Measurements from ENCODE around the gene RARA.

Gene RARA

DNA sequence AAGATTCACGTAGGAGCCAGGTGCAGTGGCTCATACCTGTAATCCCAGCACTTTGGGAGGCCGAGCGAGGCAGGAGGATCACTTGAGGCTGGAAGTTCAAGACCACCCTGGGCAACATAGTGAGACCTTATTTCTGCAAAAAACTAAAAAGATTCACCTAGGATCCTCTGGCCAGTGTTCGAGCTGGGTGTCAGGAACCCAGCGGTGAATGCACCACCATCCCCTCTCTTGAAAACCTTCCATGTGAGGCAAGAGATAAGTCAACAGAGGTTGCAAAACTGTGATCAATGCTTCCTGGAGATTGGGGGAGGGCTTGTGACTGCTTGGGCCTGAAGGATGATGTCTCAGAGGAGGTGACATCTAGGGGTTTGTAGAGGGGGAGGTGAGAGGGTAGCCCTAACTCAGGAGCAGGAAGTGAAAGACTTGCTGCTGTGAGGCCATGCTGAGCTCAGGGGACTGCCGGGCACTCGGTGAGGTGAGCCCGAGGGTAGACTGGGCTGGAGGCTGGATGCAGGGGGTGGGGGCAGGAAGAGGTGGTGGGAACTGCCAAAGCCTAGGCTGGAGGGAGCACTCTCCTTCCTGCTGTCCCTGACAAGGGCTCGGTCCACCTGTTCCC, 43.9 kb downstream of the RARA start:
- Mint-ChIP-seq H3K36me3 (peaks cover 51% of the 10 kb centered on the region), H3K9me3 (no peaks in the 10 kb centered on the region), H3K4me3 (no peak overlapping the region), H3K27me3 (no peaks in the 10 kb centered on the region), H3K4me1 (peaks cover 41% of the 10 kb centered on the region), H3K27ac (peak overlapping the region; percentile 35)
- DNase-seq: no peak
- CTCF ChIA-PET: interaction anchor here (1.1 to 14.2 kb wide), 7 partner anchors 8 to 325 kb away, joined by 3 to 370 read pairs (median 11); partner anchors contain the start of gene RARA

DNA sequence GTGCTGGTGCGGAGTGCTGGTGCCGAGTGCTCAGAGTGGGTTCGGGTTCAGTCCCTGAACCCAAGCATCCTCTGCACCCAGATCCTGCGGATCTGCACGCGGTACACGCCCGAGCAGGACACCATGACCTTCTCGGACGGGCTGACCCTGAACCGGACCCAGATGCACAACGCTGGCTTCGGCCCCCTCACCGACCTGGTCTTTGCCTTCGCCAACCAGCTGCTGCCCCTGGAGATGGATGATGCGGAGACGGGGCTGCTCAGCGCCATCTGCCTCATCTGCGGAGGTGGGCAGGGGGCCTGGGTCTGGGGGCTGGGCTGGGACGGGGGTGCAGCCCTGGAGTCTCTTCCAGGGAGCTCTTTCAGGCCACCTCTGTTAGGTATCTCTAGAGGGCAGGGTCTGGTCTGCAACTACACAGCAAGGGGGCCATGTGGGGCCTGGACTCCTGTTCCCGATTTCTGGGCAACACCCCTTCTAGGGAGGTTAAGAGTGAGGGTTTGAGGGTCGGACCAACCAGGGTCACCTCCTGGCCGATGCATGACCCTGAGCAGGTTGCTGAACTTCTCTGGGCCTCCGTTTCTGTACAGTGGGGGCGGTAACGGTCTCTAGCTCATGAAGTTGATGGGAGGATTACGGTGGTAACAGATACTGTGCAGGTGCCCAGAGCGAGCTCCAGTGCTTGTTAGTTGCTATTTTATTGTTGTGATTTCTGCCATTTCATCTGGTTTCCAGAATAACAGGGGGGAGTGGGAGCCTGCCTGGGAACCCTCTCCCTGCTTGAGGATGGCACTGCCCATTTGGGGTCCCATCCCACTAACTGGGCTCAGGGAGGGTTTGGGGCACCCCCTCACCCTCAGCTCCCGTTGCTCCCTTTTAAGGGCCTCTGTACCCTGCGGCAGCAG, 45.5 kb downstream of the RARA start:
- Mint-ChIP-seq H3K9me3 (no peaks in the 10 kb centered on the region), H3K36me3 (peaks cover 44% of the 10 kb centered on the region), H3K4me3 (no peak overlapping the region), H3K27me3 (no peaks in the 10 kb centered on the region), H3K4me1 (peaks cover 36% of the 10 kb centered on the region), H3K27ac (peak overlapping the region; percentile 37)
- CTCF ChIA-PET: interaction anchor here (0.6 to 14.2 kb wide), 19 partner anchors 10 to 279 kb away, joined by 3 to 370 read pairs (median 7); partner anchors contain the start of genes GJD3 and RARA
- DNase-seq: no peak

GRCh38 chr17:40355123-40355803, 46.3 kb downstream of the RARA start:
- Mint-ChIP-seq H3K27ac (no peak overlapping the region), H3K4me3 (no peak overlapping the region)
- CTCF ChIA-PET: interaction anchor here (0.6 to 14.2 kb wide), 19 partner anchors 9 to 280 kb away, joined by 3 to 370 read pairs (median 7); partner anchors contain the start of genes GJD3 and RARA

GRCh38 chr17:40355804-40356758, 47.1 kb downstream of the RARA start:
- Mint-ChIP-seq H3K9me3 (no peaks in the 10 kb centered on the region), H3K27ac (no peak overlapping the region), H3K36me3 (peaks cover 36% of the 10 kb centered on the region), H3K4me3 (no peak overlapping the region), H3K27me3 (peaks cover 11% of the 10 kb centered on the region), H3K4me1 (peaks cover 35% of the 10 kb centered on the region)
- no peak for DNase-seq
- CTCF ChIA-PET: interaction anchor here (0.6 to 14.2 kb wide), 11 partner anchors 15 to 198 kb away, joined by 3 to 370 read pairs (median 9); partner anchors contain the start of gene RARA

More at GRCh38 chr17:40355123-40355803, 46.3 kb downstream of the RARA start:
- no peaks in the 10 kb centered on the region for H3K9me3 Mint-ChIP-seq
- peak; percentile 83 for DNase-seq
- H3K27me3 Mint-ChIP-seq: peaks cover 5% of the 10 kb centered on the region
- peaks cover 32% of the 10 kb centered on the region for H3K4me1 Mint-ChIP-seq
- H3K36me3 Mint-ChIP-seq: peaks cover 37% of the 10 kb centered on the region

DNA sequence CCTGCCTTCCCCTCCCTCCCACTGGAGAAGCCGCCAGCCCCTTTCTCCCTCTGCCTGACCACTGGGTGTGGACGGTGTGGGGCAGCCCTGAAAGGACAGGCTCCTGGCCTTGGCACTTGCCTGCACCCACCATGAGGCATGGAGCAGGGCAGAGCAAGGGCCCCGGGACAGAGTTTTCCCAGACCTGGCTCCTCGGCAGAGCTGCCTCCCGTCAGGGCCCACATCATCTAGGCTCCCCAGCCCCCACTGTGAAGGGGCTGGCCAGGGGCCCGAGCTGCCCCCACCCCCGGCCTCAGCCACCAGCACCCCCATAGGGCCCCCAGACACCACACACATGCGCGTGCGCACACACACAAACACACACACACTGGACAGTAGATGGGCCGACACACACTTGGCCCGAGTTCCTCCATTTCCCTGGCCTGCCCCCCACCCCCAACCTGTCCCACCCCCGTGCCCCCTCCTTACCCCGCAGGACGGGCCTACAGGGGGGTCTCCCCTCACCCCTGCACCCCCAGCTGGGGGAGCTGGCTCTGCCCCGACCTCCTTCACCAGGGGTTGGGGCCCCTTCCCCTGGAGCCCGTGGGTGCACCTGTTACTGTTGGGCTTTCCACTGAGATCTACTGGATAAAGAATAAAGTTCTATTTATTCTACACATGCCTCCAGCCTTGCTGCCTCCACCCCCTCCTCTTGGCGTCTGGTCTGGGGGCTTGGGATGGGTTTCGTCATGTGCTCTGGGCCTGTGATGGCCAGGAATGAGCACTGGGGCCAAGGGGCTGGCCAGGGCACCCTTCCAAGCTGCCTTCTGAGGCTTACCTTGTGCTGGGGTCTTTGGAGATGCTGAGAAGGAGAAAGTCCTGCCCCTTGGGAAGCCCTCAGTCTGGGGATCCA, 48.3 kb downstream of the RARA start:
- Mint-ChIP-seq H3K4me1 (peaks cover 42% of the 10 kb centered on the region), H3K27ac (peak overlapping the region; percentile 65), H3K9me3 (no peaks in the 10 kb centered on the region), H3K4me3 (no peak overlapping the region), H3K27me3 (peaks cover 19% of the 10 kb centered on the region), H3K36me3 (peaks cover 29% of the 10 kb centered on the region)
- no peak for DNase-seq
- CTCF ChIA-PET: interaction anchor here (0.7 to 14.2 kb wide), 14 partner anchors 9 to 258 kb away, joined by 3 to 370 read pairs (median 4); partner anchors contain the start of gene RARA

GRCh38 chr17:40358323-40359038, 49.5 kb downstream of the RARA start:
- peak; percentile 93 for DNase-seq
- no peaks in the 10 kb centered on the region for H3K9me3 Mint-ChIP-seq
- H3K4me3 Mint-ChIP-seq: no peak overlapping the region
- H3K36me3 Mint-ChIP-seq: peaks cover 23% of the 10 kb centered on the region
- H3K27ac Mint-ChIP-seq: peak overlapping the region; percentile 75
- CTCF ChIA-PET: interaction anchor here (0.6 to 14.2 kb wide), 13 partner anchors 8 to 257 kb away, joined by 3 to 370 read pairs (median 4); partner anchors contain the start of gene RARA
- peaks cover 28% of the 10 kb centered on the region for H3K27me3 Mint-ChIP-seq
- H3K4me1 Mint-ChIP-seq: peaks cover 38% of the 10 kb centered on the region

DNA sequence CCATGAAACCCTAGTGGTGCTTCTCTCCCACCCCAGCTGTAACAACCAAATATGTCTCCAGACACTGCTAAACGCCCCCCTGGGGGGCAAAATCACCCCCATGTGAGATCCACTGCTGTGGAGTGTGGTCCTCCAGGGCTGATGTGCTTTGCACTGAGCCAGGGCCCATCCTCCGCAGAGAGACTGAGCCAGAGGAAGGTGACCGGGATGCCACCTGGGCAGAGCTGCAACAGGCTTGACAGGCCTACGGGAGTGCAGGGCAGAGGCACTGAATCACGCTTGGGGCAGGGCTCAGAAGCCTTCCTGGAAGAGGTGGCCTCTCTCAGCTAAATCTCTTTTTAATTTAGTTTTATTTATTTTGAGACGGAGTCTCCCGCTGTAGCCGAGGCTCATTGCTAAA, 51.1 kb downstream of the RARA start:
- Mint-ChIP-seq H3K27me3 (peaks cover 35% of the 10 kb centered on the region), H3K4me3 (no peak overlapping the region), H3K27ac (peak overlapping the region; percentile 33), H3K36me3 (peaks cover 17% of the 10 kb centered on the region), H3K4me1 (peaks cover 40% of the 10 kb centered on the region), H3K9me3 (no peaks in the 10 kb centered on the region)
- no peak for DNase-seq
- CTCF ChIA-PET: interaction anchor here (0.7 to 14.2 kb wide), 5 partner anchors 15 to 200 kb away, joined by 3 to 370 read pairs (median 10); partner anchors contain the start of gene RARA

DNA sequence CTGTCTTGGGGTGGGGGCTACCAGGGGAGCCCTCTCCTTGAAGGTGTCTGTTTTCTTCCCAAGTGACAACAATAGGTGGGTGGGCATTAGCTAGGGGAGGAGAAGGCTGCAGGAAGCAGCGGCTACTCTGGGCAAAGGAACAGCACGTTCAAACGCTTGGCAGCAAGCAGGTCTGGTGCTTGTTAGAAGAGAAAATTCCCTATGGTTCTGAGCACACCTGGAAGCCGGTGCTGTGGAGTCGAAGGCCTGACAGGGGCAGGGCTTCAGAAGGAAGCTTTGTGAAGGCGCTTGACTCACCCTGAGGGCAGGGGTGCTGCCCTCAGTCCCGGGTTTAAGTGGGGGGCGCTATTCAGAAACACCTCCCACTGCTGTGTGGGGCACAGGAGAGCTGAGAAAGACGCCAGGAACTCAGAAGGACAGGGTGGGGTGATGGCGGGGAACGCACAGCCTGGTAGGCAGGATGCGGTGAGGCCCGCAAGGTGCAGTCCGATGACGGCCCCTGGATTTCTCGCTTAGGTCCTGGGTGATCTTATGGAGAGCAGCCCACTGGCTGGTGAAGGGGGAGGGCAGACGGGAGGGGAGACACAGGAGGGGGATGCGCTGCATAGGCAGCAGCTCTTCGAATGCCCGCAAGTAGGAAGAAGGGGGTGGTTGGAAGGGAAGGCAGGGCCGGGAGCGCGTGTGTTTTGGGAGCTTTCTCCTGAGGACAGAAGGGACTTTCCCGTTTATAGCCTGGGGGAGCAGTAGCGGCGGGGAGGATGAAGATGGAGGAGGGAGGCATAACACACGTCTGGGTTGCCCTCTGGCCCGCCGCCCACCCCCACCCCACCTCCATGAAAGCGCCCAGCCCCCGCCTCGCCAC, 52.3 kb downstream of the RARA start:
- Mint-ChIP-seq H3K27ac (peak overlapping the region; percentile 68), H3K36me3 (peaks cover 10% of the 10 kb centered on the region), H3K4me1 (peaks cover 44% of the 10 kb centered on the region), H3K27me3 (peaks cover 35% of the 10 kb centered on the region), H3K9me3 (no peaks in the 10 kb centered on the region), H3K4me3 (peak overlapping the region; percentile 40)
- DNase-seq: no peak
- CTCF ChIA-PET: interaction anchor here (0.5 to 14.2 kb wide), 21 partner anchors 9 to 237 kb away, joined by 3 to 370 read pairs (median 4); partner anchors contain the start of genes RARA and TOP2A

DNA sequence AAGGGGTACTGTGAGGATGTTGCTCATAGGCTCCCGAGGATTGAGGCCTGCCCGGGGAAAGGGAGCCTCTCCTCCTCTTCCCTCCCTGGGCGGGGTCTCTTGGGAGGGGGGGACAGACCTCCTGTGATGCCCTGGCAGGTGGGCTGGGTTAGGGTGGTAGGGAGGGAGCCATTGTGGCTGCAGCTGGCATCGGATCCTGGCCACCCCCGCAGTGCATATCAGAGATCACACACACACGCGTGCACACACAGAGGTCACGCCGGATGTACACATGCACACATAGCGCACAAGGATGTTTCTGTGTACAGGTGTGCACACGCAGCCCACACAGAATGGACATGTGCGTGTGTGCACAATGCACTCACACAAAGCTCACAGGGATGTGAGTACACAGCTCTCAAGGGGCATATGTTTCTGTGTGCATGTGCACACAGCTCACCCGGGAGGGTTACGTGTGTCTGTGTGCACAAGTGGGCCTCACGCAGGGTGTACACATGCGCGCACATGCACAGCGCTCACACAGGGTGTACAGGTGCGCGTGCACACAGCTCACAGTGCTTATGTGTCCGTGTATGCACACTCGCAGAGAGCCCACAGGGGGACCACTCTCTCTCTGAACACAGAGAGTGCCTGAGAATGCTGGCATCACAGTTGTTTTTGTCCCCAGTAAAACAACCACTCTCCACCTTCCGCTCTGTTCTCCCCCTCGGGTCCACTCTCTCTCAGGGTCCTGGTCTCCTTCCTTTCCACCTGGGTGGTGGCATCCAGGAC, 53.1 kb downstream of the RARA start:
- Mint-ChIP-seq H3K36me3 (peaks cover 7% of the 10 kb centered on the region), H3K9me3 (no peaks in the 10 kb centered on the region), H3K27ac (peak overlapping the region; percentile 46), H3K4me1 (peaks cover 46% of the 10 kb centered on the region), H3K27me3 (peaks cover 35% of the 10 kb centered on the region), H3K4me3 (peak overlapping the region; percentile 75)
- CTCF ChIA-PET: interaction anchor here (0.6 to 14.2 kb wide), 29 partner anchors 10 to 493 kb away, joined by 3 to 370 read pairs (median 4); partner anchors contain the start of genes RARA and TOP2A
- no peak for DNase-seq

GRCh38 chr17:40362696-40363110, 53.7 kb downstream of the RARA start:
- peaks cover 36% of the 10 kb centered on the region for H3K27me3 Mint-ChIP-seq
- H3K27ac Mint-ChIP-seq: peak overlapping the region; percentile 46
- H3K4me3 Mint-ChIP-seq: peak overlapping the region; percentile 77
- H3K36me3 Mint-ChIP-seq: peaks cover 2% of the 10 kb centered on the region
- peak; percentile 93 for DNase-seq
- H3K4me1 Mint-ChIP-seq: peaks cover 48% of the 10 kb centered on the region
- no peaks in the 10 kb centered on the region for H3K9me3 Mint-ChIP-seq
- CTCF ChIA-PET: interaction anchor here (0.5 to 14.2 kb wide), 23 partner anchors 9 to 492 kb away, joined by 3 to 370 read pairs (median 4); partner anchors contain the start of genes RARA and TOP2A

Data from activated naive CD4-positive, alpha-beta T cell treated with anti-CD3 and anti-CD28 coated beads, Interleukin-2, amount 10 ng/mL, durations not matched to agents 7 days and 5 days (primary cell).